ENCODE measurements around the gene DLEC1. TPM values are rescaled to one million over a fixed set of nuclear protein-coding genes. Genes with fewer than 3 reads are reported as not detected.

The DLEC1 gene
- total and polyA plus RNA-seq, 9 of the 15 experiments (the other 6 are each of a cell fraction or from before 2014, with no cell fraction given) = 0.07 to 0.08 TPM; not detected in 7

DNA sequence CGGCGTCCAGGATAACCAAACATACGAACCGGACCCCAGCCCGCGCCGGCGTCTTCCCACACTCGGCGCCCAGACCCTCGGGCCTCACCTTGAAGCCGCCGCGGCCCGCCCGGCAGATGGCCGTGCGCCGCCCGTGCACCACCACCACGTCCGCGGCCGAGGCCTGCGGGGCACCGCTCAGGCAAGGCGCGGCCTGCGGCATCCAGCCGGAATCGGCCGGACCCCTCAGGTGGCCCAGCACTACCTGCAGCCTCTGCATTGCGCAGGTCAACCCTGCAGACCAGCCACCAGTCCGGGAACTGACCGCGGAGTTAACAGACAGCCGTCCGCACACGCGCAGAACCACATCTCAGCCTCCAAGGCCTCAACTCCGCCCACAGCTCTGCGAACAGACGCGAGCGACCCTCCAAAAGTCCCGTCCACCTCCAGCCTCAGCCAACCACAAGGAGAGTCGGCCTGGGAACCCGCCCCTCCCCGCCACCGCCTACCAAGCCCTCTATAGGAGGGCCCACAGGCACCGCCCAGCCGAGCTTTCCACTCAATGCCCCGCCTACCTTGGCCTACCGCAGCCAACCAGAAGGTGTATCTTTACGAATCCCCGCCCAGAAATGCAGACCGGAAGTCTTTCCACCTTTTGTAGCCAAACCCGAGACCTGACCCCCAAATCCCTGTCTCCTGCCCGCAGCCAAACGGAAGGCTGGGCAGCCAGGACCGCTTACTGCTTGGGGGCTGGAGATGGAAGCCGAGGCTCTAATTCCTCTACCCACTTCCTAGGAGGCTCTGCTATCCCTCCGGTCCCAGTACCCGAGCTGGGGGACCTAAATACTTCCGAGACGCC, 98.0 kb downstream of the DLEC1 start, which contains the start of gene ACAA1 (continued):
- TF ChIP-seq, protein P1, sequence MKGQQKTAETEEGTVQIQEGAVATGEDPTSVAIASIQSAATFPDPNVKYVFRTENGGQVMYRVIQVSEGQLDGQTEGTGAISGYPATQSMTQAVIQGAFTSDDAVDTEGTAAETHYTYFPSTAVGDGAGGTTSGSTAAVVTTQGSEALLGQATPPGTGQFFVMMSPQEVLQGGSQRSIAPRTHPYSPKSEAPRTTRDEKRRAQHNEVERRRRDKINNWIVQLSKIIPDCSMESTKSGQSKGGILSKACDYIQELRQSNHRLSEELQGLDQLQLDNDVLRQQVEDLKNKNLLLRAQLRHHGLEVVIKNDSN (CRISPR knock-in tag; IDR thresholded peaks at IDR 0.05) = 0 out of 2 replicates have a peak, but pooled peaks have one; percentile 14
- peak; percentile 71; the same call in 1 of the 2 replicates for TF ChIP-seq NR2F6 (CRISPR knock-in tag; IDR thresholded peaks at IDR 0.05)
- no peak; the same call in 1 of the 2 replicates for TF ChIP-seq ZNF77 (CRISPR knock-in tag; IDR thresholded peaks at IDR 0.05)
- no peak for TF ChIP-seq NUFIP1 (IDR thresholded peaks at IDR 0.05; ENCODE audit: partially characterized antibody)
- TF ChIP-seq, protein P2, sequence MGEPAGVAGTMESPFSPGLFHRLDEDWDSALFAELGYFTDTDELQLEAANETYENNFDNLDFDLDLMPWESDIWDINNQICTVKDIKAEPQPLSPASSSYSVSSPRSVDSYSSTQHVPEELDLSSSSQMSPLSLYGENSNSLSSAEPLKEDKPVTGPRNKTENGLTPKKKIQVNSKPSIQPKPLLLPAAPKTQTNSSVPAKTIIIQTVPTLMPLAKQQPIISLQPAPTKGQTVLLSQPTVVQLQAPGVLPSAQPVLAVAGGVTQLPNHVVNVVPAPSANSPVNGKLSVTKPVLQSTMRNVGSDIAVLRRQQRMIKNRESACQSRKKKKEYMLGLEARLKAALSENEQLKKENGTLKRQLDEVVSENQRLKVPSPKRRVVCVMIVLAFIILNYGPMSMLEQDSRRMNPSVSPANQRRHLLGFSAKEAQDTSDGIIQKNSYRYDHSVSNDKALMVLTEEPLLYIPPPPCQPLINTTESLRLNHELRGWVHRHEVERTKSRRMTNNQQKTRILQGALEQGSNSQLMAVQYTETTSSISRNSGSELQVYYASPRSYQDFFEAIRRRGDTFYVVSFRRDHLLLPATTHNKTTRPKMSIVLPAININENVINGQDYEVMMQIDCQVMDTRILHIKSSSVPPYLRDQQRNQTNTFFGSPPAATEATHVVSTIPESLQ (CRISPR knock-in tag; IDR thresholded peaks at IDR 0.05) = no peak
- no peak for TF ChIP-seq ZNF764 (CRISPR knock-in tag; IDR thresholded peaks at IDR 0.05; ENCODE audit: low read depth)
- TF ChIP-seq CREB1 (IDR thresholded peaks at IDR 0.05) = no peak; the same call in 1 of the 2 replicates
- peak; percentile 61 for TF ChIP-seq CREB1 (CRISPR knock-in tag; IDR thresholded peaks at IDR 0.05)
